HG02970 (cell line): ENCODE measurements around the gene CLOCK.
"Not testable (repeated sequence)": the region's sequence is repeated elsewhere in the genome, so short reads cannot be mapped to it uniquely, and the experiment has no call there.

Source experiments
- ATAC-seq: cut with Tn5 transposase; IDR thresholded peaks from one replicate; pipeline ENCODE4 v1.9.1; 2021; ENCODE audit warnings: mild to moderate bottlenecking, moderate library complexity, moderate number of reproducible peaks; ENCODE audit not compliant: unreplicated experiment, low FRiP score

The CLOCK gene

GRCh38 chr4:55546756-55547465, at the start of gene CLOCK:
Gene CLOCK, minus strand, starts transcription at chr4:55546909. Its CDS starts 64,124 bp downstream, at chr4:55482785.
- peak; percentile 75 for ATAC-seq

- ATAC-seq, result no peak
Measured at GRCh38 chr4:55592014-55592413, 45.3 kb upstream of the CLOCK start, which contains the start of gene PDCL2. Gene PDCL2, minus strand, starts transcription at chr4:55592245. Its CDS starts 136 bp downstream, at chr4:55592109.

- ATAC-seq, result no peak
Measured at GRCh38 chr4:55588160-55588559, 41.5 kb upstream of the CLOCK start.

- not testable (repeated sequence) for ATAC-seq
Measured at GRCh38 chr4:55582773-55583172, 36.1 kb upstream of the CLOCK start.

- no peak for ATAC-seq
Measured at GRCh38 chr4:55578341-55579010, 31.8 kb upstream of the CLOCK start.

GRCh38 chr4:55575513-55575912, 28.8 kb upstream of the CLOCK start:
- no peak for ATAC-seq

- ATAC-seq, result no peak
Measured at GRCh38 chr4:55574252-55574651, 27.5 kb upstream of the CLOCK start.

GRCh38 chr4:55571806-55572205, 25.1 kb upstream of the CLOCK start:
- ATAC-seq, result no peak

- ATAC-seq, result no peak
Measured at GRCh38 chr4:55568905-55569504, 22.3 kb upstream of the CLOCK start.

GRCh38 chr4:55561889-55562288, 15.2 kb upstream of the CLOCK start:
- peak; percentile 97 for ATAC-seq

GRCh38 chr4:55560096-55560495, 13.4 kb upstream of the CLOCK start:
- no peak for ATAC-seq

GRCh38 chr4:55554453-55555030, 7.8 kb upstream of the CLOCK start:
- no peak for ATAC-seq

GRCh38 chr4:55553441-55554201, 6.9 kb upstream of the CLOCK start:
- ATAC-seq, result no peak

- not testable (repeated sequence) for ATAC-seq
Measured at GRCh38 chr4:55551964-55552363, 5.3 kb upstream of the CLOCK start.

GRCh38 chr4:55549888-55550287, 3.2 kb upstream of the CLOCK start:
- no peak for ATAC-seq

- no peak for ATAC-seq
Measured at GRCh38 chr4:55547918-55548317, 1.2 kb upstream of the CLOCK start.

GRCh38 chr4:55547466-55547770, 709 bp upstream of the CLOCK start:
- no peak for ATAC-seq

GRCh38 chr4:55546506-55546755, 278 bp downstream of the CLOCK start:
- ATAC-seq, result peak; percentile 46

GRCh38 chr4:55545641-55546505, 836 bp downstream of the CLOCK start:
- peak; percentile 45 for ATAC-seq

- no peak for ATAC-seq
Measured at GRCh38 chr4:55545151-55545550, 1.6 kb downstream of the CLOCK start.
